Measurements from ENCODE around the gene BOLA3.

- TF ChIP-seq ZNF24 (IDR thresholded peaks at IDR 0.05) = no peak
- no peak for TF ChIP-seq BRCA1 (IDR thresholded peaks at IDR 0.05; ENCODE audit: low read depth, low read length)
- TF ChIP-seq ATF3 (IDR thresholded peaks at IDR 0.05; ENCODE audit: borderline replicate concordance, extremely low read depth, low read depth, low read length) = no peak
- TF ChIP-seq ZBTB4 (CRISPR knock-in tag; IDR thresholded peaks at IDR 0.05) = no peak
- TF ChIP-seq CTCF (IDR thresholded peaks at IDR 0.05 in 2 of 3, conservative IDR thresholded peaks at IDR 0.05 in 1 of 3; ENCODE audit: control insufficient read depth in 2 of 3, extremely low read depth in 1 of 3, insufficient read depth in 1 of 3, low read depth in 3 of 3, low read length in 3 of 3) = no peak
- TF ChIP-seq FOS (IDR thresholded peaks at IDR 0.05; ENCODE audit: borderline replicate concordance, extremely low read depth, insufficient read length) = no peak
- TF ChIP-seq CUX1 (IDR thresholded peaks at IDR 0.05; ENCODE audit: insufficient replicate concordance, low read depth, low read length) = no peak
These were observed 52.1 kb downstream of the BOLA3 start for GRCh38 chr2:74095632-74096031.
